Cortex of kidney (tissue), 1 donor: Measurements from ENCODE around the gene SMARCD3.

Source experiments
- DNase-seq: peaks from one replicate; lab custom pipeline; 2025; lab: John Stamatoyannopoulos, UW

SMARCD3 gene

GRCh38 chr7:151208253-151208862 lies 40.1 kb downstream of the SMARCD3 start:
- no peak for DNase-seq

GRCh38 chr7:151207804-151208203 lies 40.7 kb downstream of the SMARCD3 start:
- DNase-seq: no peak

GRCh38 chr7:151207315-151207714 lies 41.2 kb downstream of the SMARCD3 start:
- no peak for DNase-seq

- DNase-seq: no peak
Observed at GRCh38 chr7:151206914-151207313, 41.6 kb downstream of the SMARCD3 start.

- no peak for DNase-seq
Observed at GRCh38 chr7:151205730-151206129, 42.8 kb downstream of the SMARCD3 start.

- DNase-seq: no peak
Observed at GRCh38 chr7:151204383-151205032, 44.0 kb downstream of the SMARCD3 start.

- no peak for DNase-seq
Observed at GRCh38 chr7:151202836-151203235, 45.7 kb downstream of the SMARCD3 start.

- no peak for DNase-seq
Observed at GRCh38 chr7:151201751-151202150, 46.7 kb downstream of the SMARCD3 start.

- DNase-seq: no peak
Observed at GRCh38 chr7:151201344-151201743, 47.1 kb downstream of the SMARCD3 start.

- DNase-seq: no peak
Observed at GRCh38 chr7:151198945-151199848, 49.3 kb downstream of the SMARCD3 start.

GRCh38 chr7:151197932-151198331 lies 50.6 kb downstream of the SMARCD3 start:
- DNase-seq: no peak

- no peak for DNase-seq
Observed at GRCh38 chr7:151195616-151196450, 52.7 kb downstream of the SMARCD3 start.

- no peak for DNase-seq
Observed at GRCh38 chr7:151194188-151194587, 54.3 kb downstream of the SMARCD3 start.

GRCh38 chr7:151193203-151193978 lies 55.1 kb downstream of the SMARCD3 start:
- no peak for DNase-seq

- DNase-seq: no peak
Observed at GRCh38 chr7:151192002-151192539, 56.4 kb downstream of the SMARCD3 start.

- no peak for DNase-seq
Observed at GRCh38 chr7:151191544-151191943, 57.0 kb downstream of the SMARCD3 start.

GRCh38 chr7:151189038-151189437 lies 59.5 kb downstream of the SMARCD3 start:
- DNase-seq: no peak
